Osteoblast (primary cell): ENCODE data around the gene INSYN2B. TPM values are rescaled to one million over a fixed set of nuclear protein-coding genes. Genes with fewer than 3 reads are reported as not detected.

ENCODE experiments used
- DNase-seq: peaks from one replicate; pipeline ENCODE4 v3.0.0; 2011; ENCODE audit warnings: low spot score, mixed read lengths; ENCODE audit not compliant: insufficient read length; ENCODE audit errors: missing footprints
- H2AFZ ChIP-seq: 2 replicates; pipeline ENCODE4 v1.6.0; 2011; ENCODE audit warnings: mild to moderate bottlenecking, low read length
- H3K27ac ChIP-seq: 2 replicates; pipeline ENCODE4 v1.5.1; 2011; ENCODE audit warnings: mild to moderate bottlenecking, low read depth, low read length, moderate library complexity
- H3K27me3 ChIP-seq: 2 replicates; pipeline ENCODE4 v1.6.0; 2012; ENCODE audit warnings: mild to moderate bottlenecking, control low read depth, inconsistent platforms, low read length, moderate library complexity; ENCODE audit not compliant: insufficient read depth
- H3K36me3 ChIP-seq: 2 replicates; pipeline ENCODE4 v1.5.1; 2011; ENCODE audit warnings: mild to moderate bottlenecking, low read length, control low read depth, moderate library complexity; ENCODE audit not compliant: insufficient read depth
- H3K4me1 ChIP-seq: 2 replicates; pipeline ENCODE4 v1.5.1; 2011; ENCODE audit warnings: mild to moderate bottlenecking, low read length, control low read depth, moderate library complexity; ENCODE audit not compliant: insufficient read depth
- H3K4me2 ChIP-seq: 2 replicates; pipeline ENCODE4 v1.6.0; 2011; ENCODE audit warnings: mild to moderate bottlenecking, low read length; ENCODE audit not compliant: insufficient read depth
- H3K4me3 ChIP-seq: fragments of 200-600 bp; sonication (generic); 3 replicates; pipeline ENCODE4 v1.5.1; 2012; ENCODE audit warnings: mild to moderate bottlenecking, low read length, inconsistent platforms; ENCODE audit not compliant: insufficient read depth
- H3K79me2 ChIP-seq: 2 replicates; pipeline ENCODE4 v1.6.0; 2012; ENCODE audit warnings: mild to moderate bottlenecking, low read length, control low read depth, inconsistent platforms; ENCODE audit not compliant: insufficient read depth
- H3K9me3 ChIP-seq: 2 replicates; pipeline ENCODE4 v1.5.1; 2011; ENCODE audit warnings: low read depth, low read length, control low read depth
- H4K20me1 ChIP-seq: 2 replicates; pipeline ENCODE4 v1.6.0; 2012; ENCODE audit warnings: mild to moderate bottlenecking, low read length, control low read depth; ENCODE audit not compliant: insufficient read depth
- total RNA-seq: library from RNA; depleted of rRNA; stranded (reverse); fragments of >200 nt; gene quantifications from 2 replicates; pipeline ENCODE4 v1.2.3, GENCODE V29; 2012
- TF ChIP-seq, protein P1 (sequence below): IDR thresholded peaks from 2 replicates; pipeline ENCODE4 v1.5.1; 2011; ENCODE audit warnings: mild to moderate bottlenecking, low read depth, low read length, moderate library complexity; ENCODE audit errors: extremely low read depth

The INSYN2B gene
- total RNA-seq, 1 donor: 2.2 TPM

DNA sequence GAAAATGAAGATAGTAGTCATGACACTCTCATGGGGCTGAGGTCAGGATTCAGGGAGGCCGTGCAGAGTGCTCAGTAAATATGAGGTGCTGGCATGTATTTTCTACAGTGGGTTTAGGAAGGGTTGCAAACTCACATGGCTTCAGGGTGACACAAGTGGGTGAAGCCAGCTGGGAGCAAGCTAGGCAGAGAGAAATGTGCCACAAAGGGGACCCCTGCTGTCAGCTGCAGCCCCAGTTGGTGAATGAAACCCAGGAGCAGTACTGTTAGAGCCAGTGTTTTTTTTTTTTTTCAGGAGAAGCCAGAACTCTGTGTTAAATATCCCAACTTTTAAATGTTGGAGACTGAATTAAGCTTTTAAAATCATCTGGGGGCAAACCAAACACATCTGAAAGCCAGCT lies 75.3 kb downstream of the INSYN2B start:
- H4K20me1 ChIP-seq: no peaks in the 10 kb centered on the region
- peaks cover 8% of the 10 kb centered on the region for H3K4me1 ChIP-seq
- no peaks in the 10 kb centered on the region for H3K36me3 ChIP-seq
- DNase-seq: peak; percentile 36
- H3K9me3 ChIP-seq: no peaks in the 10 kb centered on the region
- H3K79me2 ChIP-seq: no peaks in the 10 kb centered on the region
- H3K27me3 ChIP-seq: no peaks in the 10 kb centered on the region
- TF ChIP-seq, protein P1, sequence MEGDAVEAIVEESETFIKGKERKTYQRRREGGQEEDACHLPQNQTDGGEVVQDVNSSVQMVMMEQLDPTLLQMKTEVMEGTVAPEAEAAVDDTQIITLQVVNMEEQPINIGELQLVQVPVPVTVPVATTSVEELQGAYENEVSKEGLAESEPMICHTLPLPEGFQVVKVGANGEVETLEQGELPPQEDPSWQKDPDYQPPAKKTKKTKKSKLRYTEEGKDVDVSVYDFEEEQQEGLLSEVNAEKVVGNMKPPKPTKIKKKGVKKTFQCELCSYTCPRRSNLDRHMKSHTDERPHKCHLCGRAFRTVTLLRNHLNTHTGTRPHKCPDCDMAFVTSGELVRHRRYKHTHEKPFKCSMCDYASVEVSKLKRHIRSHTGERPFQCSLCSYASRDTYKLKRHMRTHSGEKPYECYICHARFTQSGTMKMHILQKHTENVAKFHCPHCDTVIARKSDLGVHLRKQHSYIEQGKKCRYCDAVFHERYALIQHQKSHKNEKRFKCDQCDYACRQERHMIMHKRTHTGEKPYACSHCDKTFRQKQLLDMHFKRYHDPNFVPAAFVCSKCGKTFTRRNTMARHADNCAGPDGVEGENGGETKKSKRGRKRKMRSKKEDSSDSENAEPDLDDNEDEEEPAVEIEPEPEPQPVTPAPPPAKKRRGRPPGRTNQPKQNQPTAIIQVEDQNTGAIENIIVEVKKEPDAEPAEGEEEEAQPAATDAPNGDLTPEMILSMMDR: no peak
- H2AFZ ChIP-seq: no peak overlapping the region
- H3K4me3 ChIP-seq: no peak overlapping the region
- no peak overlapping the region for H3K27ac ChIP-seq
- H3K4me2 ChIP-seq: no peak overlapping the region

DNA sequence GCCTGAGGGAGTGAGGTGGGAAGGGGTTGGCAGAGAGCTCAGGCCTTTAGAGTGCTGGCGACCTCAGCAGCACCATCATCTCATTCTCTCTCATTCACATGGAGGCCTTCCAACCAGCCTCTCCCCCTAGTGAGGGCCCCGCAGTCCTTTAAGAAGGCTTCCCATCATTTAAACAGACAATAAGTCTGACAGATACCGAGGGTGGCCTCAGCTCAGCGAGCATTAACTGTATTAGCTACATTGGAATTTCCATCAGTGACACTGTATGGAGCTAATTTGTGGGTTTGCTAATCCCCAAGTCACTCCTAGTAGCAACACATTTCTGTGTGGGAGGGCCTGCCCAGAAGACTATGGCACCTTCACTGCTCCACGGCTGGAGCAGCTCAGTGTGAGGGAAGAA lies 75.8 kb downstream of the INSYN2B start:
- H3K4me2 ChIP-seq: no peak overlapping the region
- H3K27me3 ChIP-seq: no peaks in the 10 kb centered on the region
- H2AFZ ChIP-seq: no peak overlapping the region
- H3K79me2 ChIP-seq: no peaks in the 10 kb centered on the region
- H3K27ac ChIP-seq: no peak overlapping the region
- H4K20me1 ChIP-seq: no peaks in the 10 kb centered on the region
- no peaks in the 10 kb centered on the region for H3K9me3 ChIP-seq
- no peak overlapping the region for H3K4me3 ChIP-seq
- no peaks in the 10 kb centered on the region for H3K36me3 ChIP-seq
- peaks cover 8% of the 10 kb centered on the region for H3K4me1 ChIP-seq
- DNase-seq: no peak
- TF ChIP-seq, protein P1: no peak

DNA sequence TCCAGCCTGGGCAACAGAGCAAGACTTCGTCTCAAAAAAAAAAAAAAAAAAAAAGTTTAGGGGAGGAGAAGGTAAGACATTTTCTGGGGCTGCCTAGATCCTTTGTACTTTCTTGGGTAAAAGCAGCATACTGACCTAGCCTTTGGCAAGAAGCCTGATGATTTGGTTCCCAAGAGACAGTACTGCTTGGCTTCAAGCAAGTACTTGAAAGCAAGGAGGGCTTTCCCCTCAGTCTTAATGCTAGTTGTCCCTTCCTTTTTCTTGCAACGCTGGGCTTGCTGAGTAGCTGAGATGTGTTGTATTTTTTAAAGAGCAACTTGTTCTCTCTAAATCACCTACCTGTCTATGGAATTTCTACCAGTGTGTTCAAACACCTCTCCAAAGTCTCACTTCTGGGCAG lies 76.2 kb downstream of the INSYN2B start:
- TF ChIP-seq, protein P1: no peak
- Histone ChIP-seq H3K4me1 (peaks cover 8% of the 10 kb centered on the region), H3K79me2 (no peaks in the 10 kb centered on the region), H3K36me3 (no peaks in the 10 kb centered on the region), H2AFZ (no peak overlapping the region), H3K27me3 (no peaks in the 10 kb centered on the region), H3K4me2 (no peak overlapping the region), H3K27ac (no peak overlapping the region), H3K4me3 (no peak overlapping the region), H4K20me1 (no peaks in the 10 kb centered on the region), H3K9me3 (no peaks in the 10 kb centered on the region)
- peak; percentile 68 for DNase-seq

DNA sequence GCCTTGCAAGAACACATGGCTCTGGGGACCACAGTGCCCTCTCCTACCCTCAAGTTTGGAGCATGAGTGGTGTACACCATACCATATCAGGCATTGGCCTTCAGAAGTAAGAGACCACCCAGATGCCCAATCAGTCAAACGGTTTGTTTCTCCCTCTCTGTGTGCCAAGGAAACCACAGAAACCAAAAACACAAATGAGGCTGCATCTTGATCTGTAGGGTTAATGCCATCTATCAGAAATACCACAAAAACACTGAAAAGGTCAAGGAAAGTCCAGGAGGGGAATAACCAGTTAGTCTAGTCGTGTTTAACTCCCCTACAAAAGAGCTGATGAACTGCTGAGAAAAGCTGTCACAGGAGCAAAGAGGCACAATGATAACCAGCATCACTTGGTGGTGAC lies 78.4 kb downstream of the INSYN2B start:
- H3K4me1 ChIP-seq: peaks cover 8% of the 10 kb centered on the region
- no peaks in the 10 kb centered on the region for H3K79me2 ChIP-seq
- DNase-seq: no peak
- no peak overlapping the region for H2AFZ ChIP-seq
- no peak overlapping the region for H3K4me2 ChIP-seq
- no peak overlapping the region for H3K27ac ChIP-seq
- no peaks in the 10 kb centered on the region for H3K36me3 ChIP-seq
- H3K9me3 ChIP-seq: no peaks in the 10 kb centered on the region
- H3K4me3 ChIP-seq: no peak overlapping the region
- TF ChIP-seq, protein P1: no peak
- H3K27me3 ChIP-seq: no peaks in the 10 kb centered on the region
- H4K20me1 ChIP-seq: no peaks in the 10 kb centered on the region
